Sigmoid colon (tissue), 4 donors: ENCODE results near the gene SETMAR.

Experiments used
- CTCF ChIP-seq, 4 experiments: fragments of 450-650 bp in 3 of 4; fragments of 200-600 bp in 1 of 4; IDR thresholded peaks; one replicate each; pipeline ENCODE4 v1.5.1; 2016 to 2019; ENCODE audit warnings: antibody characterized with exemption in 4 of 4, mild to moderate bottlenecking in 3 of 4, moderate library complexity in 2 of 4
- EP300 ChIP-seq, 4 donors: sonication (generic); formaldehyde crosslinking; IDR thresholded peaks; one replicate each; pipeline ENCODE4 v1.6.1; 2017; ENCODE audit warnings: antibody characterized with exemption in 4 of 4
- POLR2A ChIP-seq, 2 donors: fragments of 450-650 bp; IDR thresholded peaks; one replicate each; pipeline ENCODE4 v1.6.1; 2016; ENCODE audit warnings: antibody characterized with exemption in 2 of 2, mild to moderate bottlenecking in 2 of 2, moderate library complexity in 2 of 2
- POLR2AphosphoS5 ChIP-seq, 4 donors: sonication (generic); formaldehyde crosslinking; IDR thresholded peaks; one replicate each; pipeline ENCODE4 v1.6.1; 2017; ENCODE audit warnings: antibody characterized with exemption in 4 of 4

DNA sequence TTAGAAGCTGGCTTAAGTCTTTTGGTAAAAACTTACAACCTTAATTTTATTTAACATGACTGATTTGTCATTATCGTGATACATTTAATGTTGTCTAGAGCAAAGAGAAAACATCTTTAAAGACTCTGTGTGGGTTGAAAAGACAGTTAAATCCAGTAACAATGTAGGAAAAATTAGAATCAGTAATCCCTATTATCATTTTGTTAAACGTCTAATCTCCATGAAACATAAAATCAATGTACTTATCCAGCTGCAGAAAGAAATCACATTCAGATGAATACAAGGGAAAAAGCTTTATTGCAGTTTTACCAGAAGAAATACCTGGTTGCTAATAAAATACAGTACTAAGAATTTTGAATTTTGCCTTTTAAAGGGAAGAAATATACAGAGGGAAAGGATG, 21.2 kb upstream of the SETMAR start:
- no peak for TF ChIP-seq CTCF (IDR thresholded peaks at IDR 0.05)
- no peak for TF ChIP-seq POLR2A (IDR thresholded peaks at IDR 0.05)
- no peak for TF ChIP-seq EP300 (IDR thresholded peaks at IDR 0.05)
- TF ChIP-seq POLR2AphosphoS5 (IDR thresholded peaks at IDR 0.05), result no peak
